GM23338 (cell line): ENCODE measurements around the gene SCPEP1. TPM values are rescaled to one million over a fixed set of nuclear protein-coding genes. Genes with fewer than 3 reads are reported as not detected.

Experiments used
- ATAC-seq: fragments of 200-7000 bp; cut with Tn5 transposase; 3 replicates; pipeline ENCODE4 v1.9.1; 2020
- DNase-seq: peaks from one replicate; pipeline ENCODE4 v3.0.0-alpha.2; 2015; ENCODE audit warnings: low spot score
- H2AFZ ChIP-seq: fragments of 200-600 bp; sonication (generic); 2 replicates; pipeline ENCODE4 v1.8.0; 2016; ENCODE audit warnings: antibody characterized with exemption, mild to moderate bottlenecking, moderate library complexity
- H3F3A ChIP-seq: fragments of 200-600 bp; sonication (generic); replicated peaks from 2 replicates; pipeline ENCODE4 v1.8.0; 2017; ENCODE audit warnings: antibody characterized with exemption, mixed run types, low read depth
- H3K27ac ChIP-seq: fragments of 200-600 bp; sonication (generic); 2 replicates; pipeline ENCODE4 v1.6.1; 2016; ENCODE audit warnings: low read depth
- H3K27me3 ChIP-seq: fragments of 200-600 bp; sonication (generic); 2 replicates; pipeline ENCODE4 v1.8.0; 2016; ENCODE audit warnings: mild to moderate bottlenecking, mixed run types, moderate library complexity; ENCODE audit not compliant: insufficient read depth
- H3K36me3 ChIP-seq: fragments of 200-600 bp; sonication (generic); 2 replicates; pipeline ENCODE4 v1.8.0; 2016; ENCODE audit warnings: mild to moderate bottlenecking; ENCODE audit not compliant: insufficient read depth
- H3K4me1 ChIP-seq: fragments of 200-600 bp; sonication (generic); 2 replicates; pipeline ENCODE4 v1.8.0; 2016; ENCODE audit warnings: mild to moderate bottlenecking, moderate library complexity; ENCODE audit not compliant: insufficient read depth
- H3K4me2 ChIP-seq: fragments of 200-600 bp; sonication (generic); 2 replicates; pipeline ENCODE4 v1.7.1; 2017; ENCODE audit warnings: mixed run types
- H3K4me3 ChIP-seq: fragments of 200-600 bp; sonication (generic); 2 replicates; pipeline ENCODE4 v1.6.1; 2016; ENCODE audit warnings: mixed run types
- H3K79me2 ChIP-seq: fragments of 200-600 bp; sonication (generic); replicated peaks from 2 replicates; pipeline ENCODE4 v1.8.0; 2017; ENCODE audit warnings: mild to moderate bottlenecking; ENCODE audit not compliant: insufficient read depth
- H3K9me2 ChIP-seq: fragments of 200-600 bp; sonication (generic); 2 replicates; pipeline ENCODE4 v1.8.0; 2017; ENCODE audit not compliant: insufficient read depth
- H4K20me1 ChIP-seq: fragments of 200-600 bp; sonication (generic); replicated peaks from 2 replicates; pipeline ENCODE4 v1.8.0; 2017; ENCODE audit warnings: mild to moderate bottlenecking; ENCODE audit not compliant: insufficient read depth
- H3K27ac Mint-ChIP-seq: 2 replicates; pipeline ENCODE4 v1.8.0; 2020; ENCODE audit warnings: inconsistent platforms, mild to moderate bottlenecking, moderate library complexity, mixed read lengths
- H3K27me3 Mint-ChIP-seq: 3 replicates; pipeline ENCODE4 v1.8.0; 2022; ENCODE audit warnings: low read depth, mild to moderate bottlenecking, moderate library complexity, mixed read lengths, inconsistent platforms; ENCODE audit not compliant: insufficient read depth, poor library complexity
- H3K36me3 Mint-ChIP-seq: 3 replicates; pipeline ENCODE4 v1.8.0; 2021; ENCODE audit warnings: low read depth, mild to moderate bottlenecking, inconsistent platforms, moderate library complexity, mixed read lengths
- H3K4me1 Mint-ChIP-seq: 3 replicates; pipeline ENCODE4 v1.8.0; 2020; ENCODE audit warnings: mild to moderate bottlenecking, inconsistent platforms, mixed read lengths
- H3K4me3 Mint-ChIP-seq: 3 replicates; pipeline ENCODE4 v1.8.0; 2021; ENCODE audit warnings: moderate library complexity, mild to moderate bottlenecking, inconsistent platforms, mixed read lengths
- H3K9me3 Mint-ChIP-seq: 3 replicates; pipeline ENCODE4 v1.8.0; 2020; ENCODE audit warnings: moderate library complexity, mild to moderate bottlenecking, inconsistent platforms, mixed read lengths
- EZH2phosphoT487 ChIP-seq: fragments of 200-600 bp; sonication (generic); IDR thresholded peaks from one replicate; pipeline ENCODE4 v1.8.1; 2018; ENCODE audit warnings: antibody characterized with exemption; ENCODE audit not compliant: unreplicated experiment
- NANOG ChIP-seq: IDR thresholded peaks from 2 replicates; pipeline ENCODE4 v1.6.1; 2016; ENCODE audit warnings: antibody characterized with exemption, borderline replicate concordance
- POLR2AphosphoS5 ChIP-seq: IDR thresholded peaks from 2 replicates; pipeline ENCODE4 v1.6.1; 2016; ENCODE audit warnings: antibody characterized with exemption, low read depth
- STAT1 ChIP-seq: IDR thresholded peaks from one replicate; pipeline ENCODE4 v1.6.1; 2016; ENCODE audit warnings: antibody characterized with exemption; ENCODE audit not compliant: unreplicated experiment
- ZNF114 ChIP-seq: fragments of 250-450 bp; sonication (Bioruptor Pico); IDR thresholded peaks from 2 replicates; pipeline ENCODE4 v1.5.0; 2020; ENCODE audit warnings: mild to moderate bottlenecking, moderate library complexity
- ZNF331 ChIP-seq: fragments of 250-450 bp; sonication (Bioruptor Pico); IDR thresholded peaks from 2 replicates; pipeline ENCODE4 v1.5.0; 2020; ENCODE audit warnings: low read depth, mild to moderate bottlenecking, moderate library complexity
- polyA plus RNA-seq: library from polyadenylated mRNA; unstranded; fragments of >200 nt; fragmentation: Nextera tagmentation; extraction: Ambion mirVana; gene quantifications from 2 replicates; pipeline ENCODE4 v1.2.1, GENCODE V29; 2016
- total RNA-seq: library from RNA; depleted of rRNA; stranded (reverse); fragments of >200 nt; shearing (Covaris generic); gene quantifications from 2 replicates; pipeline ENCODE4 v1.2.3, GENCODE V29; 2014
- TF ChIP-seq, protein P1 (sequence below), 2 experiments: fragments of 200-600 bp in 1 of 2; sonication (generic) in 1 of 2; conservative IDR thresholded peaks; 2 replicates each; pipeline versions ENCODE4 v1.5.1 to v1.6.1; 2016 to 2017; ENCODE audit warnings: antibody characterized with exemption in 2 of 2, low read depth in 2 of 2, mild to moderate bottlenecking in 2 of 2, moderate library complexity in 1 of 2
- TF ChIP-seq, protein P2 (sequence below): IDR thresholded peaks from one replicate; pipeline ENCODE4 v1.6.1; 2018; ENCODE audit warnings: antibody characterized with exemption; ENCODE audit not compliant: unreplicated experiment

The SCPEP1 gene
- total and polyA plus RNA-seq, 2 experiments from 2014 or later = 46.6 to 52.1 TPM

DNA sequence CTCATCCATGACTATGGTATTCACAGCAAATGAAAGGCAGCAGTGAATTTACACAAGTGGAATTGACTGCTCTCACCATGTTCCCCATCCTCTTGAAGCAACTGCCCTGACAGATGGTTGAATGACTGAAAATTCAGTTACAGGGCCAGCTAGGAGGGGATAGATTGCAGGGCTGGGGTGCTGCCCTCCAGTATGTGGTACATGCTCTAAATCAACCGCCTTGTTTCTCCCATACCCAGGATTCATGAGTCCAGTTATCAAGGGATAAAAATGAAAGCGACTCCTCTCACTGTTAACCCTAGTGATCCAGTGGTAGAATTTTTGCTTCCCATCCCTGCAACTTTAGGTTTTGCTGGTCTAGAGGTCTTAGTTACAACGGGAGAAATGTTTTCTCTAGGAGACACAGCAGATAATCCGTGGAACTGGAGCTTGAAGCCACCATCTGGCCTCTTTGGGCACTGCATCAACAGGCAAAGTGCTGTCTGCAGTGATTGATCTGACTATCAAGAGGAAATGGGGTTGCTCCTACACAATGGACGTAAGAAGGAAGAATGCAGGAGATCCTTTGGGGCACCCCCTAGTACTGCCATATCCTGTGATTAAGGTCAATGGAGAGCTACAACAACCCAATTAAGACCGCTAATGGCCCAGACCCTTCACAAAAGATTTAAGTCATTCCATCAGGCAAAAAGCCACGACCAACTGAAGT, 32.0 kb downstream of the SCPEP1 start (continued):
- TF ChIP-seq, protein P1, sequence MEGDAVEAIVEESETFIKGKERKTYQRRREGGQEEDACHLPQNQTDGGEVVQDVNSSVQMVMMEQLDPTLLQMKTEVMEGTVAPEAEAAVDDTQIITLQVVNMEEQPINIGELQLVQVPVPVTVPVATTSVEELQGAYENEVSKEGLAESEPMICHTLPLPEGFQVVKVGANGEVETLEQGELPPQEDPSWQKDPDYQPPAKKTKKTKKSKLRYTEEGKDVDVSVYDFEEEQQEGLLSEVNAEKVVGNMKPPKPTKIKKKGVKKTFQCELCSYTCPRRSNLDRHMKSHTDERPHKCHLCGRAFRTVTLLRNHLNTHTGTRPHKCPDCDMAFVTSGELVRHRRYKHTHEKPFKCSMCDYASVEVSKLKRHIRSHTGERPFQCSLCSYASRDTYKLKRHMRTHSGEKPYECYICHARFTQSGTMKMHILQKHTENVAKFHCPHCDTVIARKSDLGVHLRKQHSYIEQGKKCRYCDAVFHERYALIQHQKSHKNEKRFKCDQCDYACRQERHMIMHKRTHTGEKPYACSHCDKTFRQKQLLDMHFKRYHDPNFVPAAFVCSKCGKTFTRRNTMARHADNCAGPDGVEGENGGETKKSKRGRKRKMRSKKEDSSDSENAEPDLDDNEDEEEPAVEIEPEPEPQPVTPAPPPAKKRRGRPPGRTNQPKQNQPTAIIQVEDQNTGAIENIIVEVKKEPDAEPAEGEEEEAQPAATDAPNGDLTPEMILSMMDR (conservative IDR thresholded peaks at IDR 0.05; ENCODE audit: low read depth in 2 of 2) = peak; percentile 70 to 72
- no peak for TF ChIP-seq ZNF331 (CRISPR knock-in tag)
- TF ChIP-seq EZH2phosphoT487 = no peak
- peak; percentile 70; the same call in 1 of the 2 replicates for TF ChIP-seq NANOG
- no peak for TF ChIP-seq POLR2AphosphoS5
- TF ChIP-seq, protein P2, sequence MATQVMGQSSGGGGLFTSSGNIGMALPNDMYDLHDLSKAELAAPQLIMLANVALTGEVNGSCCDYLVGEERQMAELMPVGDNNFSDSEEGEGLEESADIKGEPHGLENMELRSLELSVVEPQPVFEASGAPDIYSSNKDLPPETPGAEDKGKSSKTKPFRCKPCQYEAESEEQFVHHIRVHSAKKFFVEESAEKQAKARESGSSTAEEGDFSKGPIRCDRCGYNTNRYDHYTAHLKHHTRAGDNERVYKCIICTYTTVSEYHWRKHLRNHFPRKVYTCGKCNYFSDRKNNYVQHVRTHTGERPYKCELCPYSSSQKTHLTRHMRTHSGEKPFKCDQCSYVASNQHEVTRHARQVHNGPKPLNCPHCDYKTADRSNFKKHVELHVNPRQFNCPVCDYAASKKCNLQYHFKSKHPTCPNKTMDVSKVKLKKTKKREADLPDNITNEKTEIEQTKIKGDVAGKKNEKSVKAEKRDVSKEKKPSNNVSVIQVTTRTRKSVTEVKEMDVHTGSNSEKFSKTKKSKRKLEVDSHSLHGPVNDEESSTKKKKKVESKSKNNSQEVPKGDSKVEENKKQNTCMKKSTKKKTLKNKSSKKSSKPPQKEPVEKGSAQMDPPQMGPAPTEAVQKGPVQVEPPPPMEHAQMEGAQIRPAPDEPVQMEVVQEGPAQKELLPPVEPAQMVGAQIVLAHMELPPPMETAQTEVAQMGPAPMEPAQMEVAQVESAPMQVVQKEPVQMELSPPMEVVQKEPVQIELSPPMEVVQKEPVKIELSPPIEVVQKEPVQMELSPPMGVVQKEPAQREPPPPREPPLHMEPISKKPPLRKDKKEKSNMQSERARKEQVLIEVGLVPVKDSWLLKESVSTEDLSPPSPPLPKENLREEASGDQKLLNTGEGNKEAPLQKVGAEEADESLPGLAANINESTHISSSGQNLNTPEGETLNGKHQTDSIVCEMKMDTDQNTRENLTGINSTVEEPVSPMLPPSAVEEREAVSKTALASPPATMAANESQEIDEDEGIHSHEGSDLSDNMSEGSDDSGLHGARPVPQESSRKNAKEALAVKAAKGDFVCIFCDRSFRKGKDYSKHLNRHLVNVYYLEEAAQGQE = no peak

DNA sequence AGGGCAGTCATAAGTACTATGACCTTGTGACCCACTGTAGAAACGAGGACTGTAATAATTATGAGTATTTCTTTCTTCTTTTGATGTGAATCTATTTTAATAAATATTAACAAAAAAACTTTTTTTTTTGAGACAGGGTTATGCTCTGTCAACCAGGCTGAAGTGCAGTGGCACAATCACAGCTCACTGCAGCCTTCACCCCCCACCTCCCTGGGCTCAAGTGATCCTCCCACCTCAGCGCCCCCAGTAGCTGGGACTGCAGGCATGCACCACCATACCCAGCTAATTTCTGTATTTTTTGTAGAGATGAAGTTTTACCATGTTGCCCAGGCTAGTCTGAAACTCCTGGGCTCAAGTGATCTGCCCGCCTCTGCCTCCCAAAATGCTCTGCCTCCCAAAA, 32.6 kb downstream of the SCPEP1 start:
- Mint-ChIP-seq H3K27me3 (peaks cover 6% of the 10 kb centered on the region), H3K4me1 (peaks cover 15% of the 10 kb centered on the region), H3K27ac (0 out of 2 replicates have a peak overlapping the region, but pooled peaks have one; percentile 17), H3K9me3 (no peaks in the 10 kb centered on the region), H3K4me3 (no peak overlapping the region), H3K36me3 (peaks cover 2% of the 10 kb centered on the region; the same call in 1 of the 3 replicates)
- no peak for DNase-seq
- Histone ChIP-seq H3K27ac (no peak overlapping the region), H4K20me1 (no peaks in the 10 kb centered on the region), H2AFZ (no peak overlapping the region), H3K27me3 (no peaks in the 10 kb centered on the region), H3F3A (no peaks in the 10 kb centered on the region), H3K9me2 (peaks cover 4% of the 10 kb centered on the region; the same call in 1 of the 2 replicates), H3K4me3 (no peak overlapping the region), H3K36me3 (no peaks in the 10 kb centered on the region; the same call in 1 of the 2 replicates), H3K4me1 (no peaks in the 10 kb centered on the region; the same call in 1 of the 2 replicates), H3K79me2 (no peaks in the 10 kb centered on the region), H3K4me2 (no peak overlapping the region)
- TF ChIP-seq ZNF114 (CRISPR knock-in tag) = no peak
- TF ChIP-seq STAT1 = no peak
- peak; percentile 52 for ATAC-seq
